WTC11 (cell line): ENCODE measurements around the gene HMGCL. TPM values are rescaled to one million over a fixed set of nuclear protein-coding genes. Genes with fewer than 3 reads are reported as not detected.

ENCODE experiments used
- ATAC-seq: fragments of 200-7000 bp; cut with Tn5 transposase; 2 replicates; pipeline ENCODE4 v1.10.0; 2021; ENCODE audit warnings: mild to moderate bottlenecking, moderate library complexity
- CTCF ChIA-PET: fragments of 300-600 bp; sonication (Branson Sonifier 250); formaldehyde crosslinking; loops from one replicate; lab custom pipeline; 2021; ENCODE audit warnings: antibody characterized with exemption; lab: Charles Lee
- POLR2A ChIA-PET: fragments of 350-600 bp; sonication (Branson Sonifier 250); formaldehyde crosslinking; loops from one replicate; lab custom pipeline; 2021; ENCODE audit warnings: antibody characterized with exemption; lab: Charles Lee
- DNase-seq: peaks from one replicate; pipeline ENCODE4 v3.0.0; 2021; ENCODE audit warnings: low spot score
- H3K27ac Mint-ChIP-seq: 2 replicates; pipeline ENCODE4 v1.8.0; 2021; ENCODE audit warnings: mixed read lengths
- H3K27me3 Mint-ChIP-seq: 2 replicates; pipeline ENCODE4 v1.8.0; 2021; ENCODE audit warnings: low read depth, mild to moderate bottlenecking, moderate library complexity, mixed read lengths
- H3K36me3 Mint-ChIP-seq: 2 replicates; pipeline ENCODE4 v1.8.0; 2021; ENCODE audit warnings: mixed read lengths
- H3K4me1 Mint-ChIP-seq: 2 replicates; pipeline ENCODE4 v1.8.0; 2022; ENCODE audit warnings: mixed read lengths
- H3K4me3 Mint-ChIP-seq: 2 replicates; pipeline ENCODE4 v1.8.0; 2021; ENCODE audit warnings: mild to moderate bottlenecking, moderate library complexity, mixed read lengths
- H3K9me3 Mint-ChIP-seq: 2 replicates; pipeline ENCODE4 v1.8.0; 2021; ENCODE audit warnings: mixed read lengths
- CREB1 ChIP-seq: sonication (generic); formaldehyde crosslinking; IDR thresholded peaks from 2 replicates; pipeline ENCODE4 v1.8.0; 2023; ENCODE audit warnings: mild to moderate bottlenecking, missing genetic modification reagents
- HMGA2 ChIP-seq: fragments of 250-450 bp; sonication (Bioruptor Pico); IDR thresholded peaks from 2 replicates; pipeline ENCODE4 v1.4.0; 2021; ENCODE audit warnings: mild to moderate bottlenecking, moderate library complexity
- IRF2 ChIP-seq: sonication (generic); formaldehyde crosslinking; IDR thresholded peaks from 2 replicates; pipeline ENCODE4 v1.8.0; 2022; ENCODE audit warnings: low read depth, missing genetic modification reagents, borderline replicate concordance
- NR2C2 ChIP-seq: sonication (generic); formaldehyde crosslinking; IDR thresholded peaks from 2 replicates; pipeline ENCODE4 v1.8.0; 2022; ENCODE audit warnings: mild to moderate bottlenecking, missing genetic modification reagents
- ZNF396 ChIP-seq: fragments of 250-450 bp; sonication (Bioruptor Pico); IDR thresholded peaks from 2 replicates; pipeline ENCODE4 v1.8.0; 2021; ENCODE audit warnings: mild to moderate bottlenecking, moderate library complexity, borderline replicate concordance
- total RNA-seq: library from RNA; stranded (reverse); gene quantifications from 3 replicates; pipeline ENCODE4 v1.2.3, GENCODE V29; 2021
- TF ChIP-seq, protein P1 (sequence below): sonication (generic); formaldehyde crosslinking; IDR thresholded peaks from 2 replicates; pipeline ENCODE4 v1.8.0; 2022; ENCODE audit warnings: missing genetic modification reagents
- TF ChIP-seq, protein P2 (sequence below): sonication (generic); formaldehyde crosslinking; IDR thresholded peaks from 2 replicates; pipeline ENCODE4 v1.8.1; 2022; ENCODE audit warnings: missing genetic modification reagents, borderline replicate concordance
- TF ChIP-seq, protein P3 (sequence below): sonication (generic); formaldehyde crosslinking; IDR thresholded peaks from 2 replicates; pipeline ENCODE4 v1.8.1; 2023; ENCODE audit warnings: mild to moderate bottlenecking, missing genetic modification reagents
- TF ChIP-seq, protein P4 (sequence below): fragments of 250-450 bp; sonication (Bioruptor Pico); IDR thresholded peaks from 2 replicates; pipeline ENCODE4 v1.9.0; 2021; ENCODE audit warnings: mild to moderate bottlenecking, borderline replicate concordance
- TF ChIP-seq, protein P5 (sequence below): sonication (generic); formaldehyde crosslinking; IDR thresholded peaks from 2 replicates; pipeline ENCODE4 v1.8.1; 2022; ENCODE audit warnings: low read depth, mild to moderate bottlenecking, moderate library complexity, missing genetic modification reagents, borderline replicate concordance

Gene HMGCL
- total RNA-seq, 1 experiment from 2014 or later, result 22.7 TPM

DNA sequence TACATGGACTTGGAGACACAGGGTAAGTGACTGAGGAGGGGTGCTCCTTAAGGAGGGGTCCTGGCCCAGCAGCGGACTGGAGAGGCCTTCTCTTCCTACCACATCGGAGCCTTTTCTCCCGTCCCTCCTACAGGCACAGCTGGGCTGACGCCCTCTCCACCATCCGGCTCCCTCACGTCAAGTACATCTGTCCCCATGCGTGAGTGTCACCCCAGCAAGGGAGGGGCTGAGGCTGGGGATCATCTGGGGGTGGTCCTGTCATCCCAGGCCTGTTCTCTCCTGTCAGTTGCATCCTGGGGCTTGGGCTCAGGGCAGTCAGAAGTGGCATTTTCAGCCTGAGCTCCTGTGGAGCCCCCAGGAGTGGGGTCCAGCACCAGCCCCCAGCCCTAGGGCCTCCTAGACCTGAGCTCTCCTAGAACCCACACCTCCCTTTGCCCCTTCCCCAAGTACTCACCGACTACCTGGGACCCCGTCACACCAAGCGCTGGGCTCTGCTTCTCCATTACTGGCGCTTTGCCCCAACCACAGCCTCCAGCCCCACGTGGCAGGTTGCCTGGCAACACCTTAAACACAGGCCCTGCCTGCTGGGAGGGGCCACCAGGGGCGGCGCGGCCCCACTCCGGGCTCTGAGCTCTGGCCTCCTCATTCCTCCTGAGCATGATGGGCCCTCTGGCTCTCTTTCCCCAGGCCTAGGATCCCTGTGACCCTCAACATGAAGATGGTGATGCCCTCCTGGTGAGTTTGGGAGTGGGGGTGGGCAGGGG lies 32.0 kb downstream of the HMGCL start (continued):
- TF ChIP-seq, protein P1, sequence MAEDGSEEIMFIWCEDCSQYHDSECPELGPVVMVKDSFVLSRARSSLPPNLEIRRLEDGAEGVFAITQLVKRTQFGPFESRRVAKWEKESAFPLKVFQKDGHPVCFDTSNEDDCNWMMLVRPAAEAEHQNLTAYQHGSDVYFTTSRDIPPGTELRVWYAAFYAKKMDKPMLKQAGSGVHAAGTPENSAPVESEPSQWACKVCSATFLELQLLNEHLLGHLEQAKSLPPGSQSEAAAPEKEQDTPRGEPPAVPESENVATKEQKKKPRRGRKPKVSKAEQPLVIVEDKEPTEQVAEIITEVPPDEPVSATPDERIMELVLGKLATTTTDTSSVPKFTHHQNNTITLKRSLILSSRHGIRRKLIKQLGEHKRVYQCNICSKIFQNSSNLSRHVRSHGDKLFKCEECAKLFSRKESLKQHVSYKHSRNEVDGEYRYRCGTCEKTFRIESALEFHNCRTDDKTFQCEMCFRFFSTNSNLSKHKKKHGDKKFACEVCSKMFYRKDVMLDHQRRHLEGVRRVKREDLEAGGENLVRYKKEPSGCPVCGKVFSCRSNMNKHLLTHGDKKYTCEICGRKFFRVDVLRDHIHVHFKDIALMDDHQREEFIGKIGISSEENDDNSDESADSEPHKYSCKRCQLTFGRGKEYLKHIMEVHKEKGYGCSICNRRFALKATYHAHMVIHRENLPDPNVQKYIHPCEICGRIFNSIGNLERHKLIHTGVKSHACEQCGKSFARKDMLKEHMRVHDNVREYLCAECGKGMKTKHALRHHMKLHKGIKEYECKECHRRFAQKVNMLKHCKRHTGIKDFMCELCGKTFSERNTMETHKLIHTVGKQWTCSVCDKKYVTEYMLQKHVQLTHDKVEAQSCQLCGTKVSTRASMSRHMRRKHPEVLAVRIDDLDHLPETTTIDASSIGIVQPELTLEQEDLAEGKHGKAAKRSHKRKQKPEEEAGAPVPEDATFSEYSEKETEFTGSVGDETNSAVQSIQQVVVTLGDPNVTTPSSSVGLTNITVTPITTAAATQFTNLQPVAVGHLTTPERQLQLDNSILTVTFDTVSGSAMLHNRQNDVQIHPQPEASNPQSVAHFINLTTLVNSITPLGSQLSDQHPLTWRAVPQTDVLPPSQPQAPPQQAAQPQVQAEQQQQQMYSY, result no peak
- TF ChIP-seq IRF2 (CRISPR knock-in tag) (no peak), CREB1 (no peak), HMGA2 (CRISPR knock-in tag) (no peak), ZNF396 (no peak)
- TF ChIP-seq, protein P2, sequence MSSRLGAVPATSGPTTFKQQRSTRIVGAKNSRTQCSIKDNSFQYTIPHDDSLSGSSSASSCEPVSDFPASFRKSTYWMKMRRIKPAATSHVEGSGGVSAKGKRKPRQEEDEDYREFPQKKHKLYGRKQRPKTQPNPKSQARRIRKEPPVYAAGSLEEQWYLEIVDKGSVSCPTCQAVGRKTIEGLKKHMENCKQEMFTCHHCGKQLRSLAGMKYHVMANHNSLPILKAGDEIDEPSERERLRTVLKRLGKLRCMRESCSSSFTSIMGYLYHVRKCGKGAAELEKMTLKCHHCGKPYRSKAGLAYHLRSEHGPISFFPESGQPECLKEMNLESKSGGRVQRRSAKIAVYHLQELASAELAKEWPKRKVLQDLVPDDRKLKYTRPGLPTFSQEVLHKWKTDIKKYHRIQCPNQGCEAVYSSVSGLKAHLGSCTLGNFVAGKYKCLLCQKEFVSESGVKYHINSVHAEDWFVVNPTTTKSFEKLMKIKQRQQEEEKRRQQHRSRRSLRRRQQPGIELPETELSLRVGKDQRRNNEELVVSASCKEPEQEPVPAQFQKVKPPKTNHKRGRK (CRISPR knock-in tag), result no peak
- TF ChIP-seq, protein P3, sequence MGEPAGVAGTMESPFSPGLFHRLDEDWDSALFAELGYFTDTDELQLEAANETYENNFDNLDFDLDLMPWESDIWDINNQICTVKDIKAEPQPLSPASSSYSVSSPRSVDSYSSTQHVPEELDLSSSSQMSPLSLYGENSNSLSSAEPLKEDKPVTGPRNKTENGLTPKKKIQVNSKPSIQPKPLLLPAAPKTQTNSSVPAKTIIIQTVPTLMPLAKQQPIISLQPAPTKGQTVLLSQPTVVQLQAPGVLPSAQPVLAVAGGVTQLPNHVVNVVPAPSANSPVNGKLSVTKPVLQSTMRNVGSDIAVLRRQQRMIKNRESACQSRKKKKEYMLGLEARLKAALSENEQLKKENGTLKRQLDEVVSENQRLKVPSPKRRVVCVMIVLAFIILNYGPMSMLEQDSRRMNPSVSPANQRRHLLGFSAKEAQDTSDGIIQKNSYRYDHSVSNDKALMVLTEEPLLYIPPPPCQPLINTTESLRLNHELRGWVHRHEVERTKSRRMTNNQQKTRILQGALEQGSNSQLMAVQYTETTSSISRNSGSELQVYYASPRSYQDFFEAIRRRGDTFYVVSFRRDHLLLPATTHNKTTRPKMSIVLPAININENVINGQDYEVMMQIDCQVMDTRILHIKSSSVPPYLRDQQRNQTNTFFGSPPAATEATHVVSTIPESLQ (CRISPR knock-in tag), result no peak

DNA sequence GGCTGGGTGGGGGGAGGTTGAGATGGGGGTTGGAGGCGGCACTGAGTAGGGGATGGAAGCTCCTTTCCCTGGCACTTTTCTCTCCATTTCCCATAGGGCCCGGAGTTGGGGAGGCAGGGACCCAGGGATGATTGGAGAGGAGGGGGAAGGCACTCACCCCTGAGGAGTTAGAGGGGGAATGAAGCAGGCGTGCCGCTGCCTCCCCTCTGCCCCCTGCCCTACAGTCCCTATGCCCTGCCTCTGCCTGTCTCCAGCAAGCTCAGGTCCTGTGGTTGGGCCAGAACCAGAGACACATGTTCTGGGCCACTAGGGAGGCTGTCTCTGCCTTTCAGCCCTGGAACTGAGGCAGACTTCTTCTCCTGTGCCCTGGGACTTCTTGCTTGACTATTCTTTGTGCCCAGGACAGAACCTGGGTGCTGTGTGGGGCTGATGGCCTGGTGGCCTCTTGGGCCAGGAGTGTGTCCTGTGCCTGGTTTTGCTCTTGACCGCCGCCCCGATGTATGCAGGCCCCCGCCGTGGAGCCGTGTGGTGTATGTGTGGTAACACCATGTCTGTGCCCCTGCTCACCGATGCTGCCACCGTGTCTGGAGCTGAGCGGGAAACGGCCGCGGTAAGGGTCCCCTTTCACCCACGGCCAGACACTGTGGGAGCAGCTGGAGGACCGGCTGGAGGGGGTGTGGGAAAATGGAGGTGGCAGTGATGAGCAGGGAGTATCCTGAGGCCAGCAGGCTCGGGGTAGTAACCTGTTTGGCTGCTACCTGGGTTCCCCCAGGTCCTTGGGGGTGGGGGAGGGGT lies 32.9 kb downstream of the HMGCL start:
- Mint-ChIP-seq H3K27me3 (no peaks in the 10 kb centered on the region), H3K4me3 (peak overlapping the region; percentile 94), H3K27ac (peak overlapping the region; percentile 32; the same call in 1 of the 2 replicates), H3K36me3 (peaks cover 20% of the 10 kb centered on the region), H3K4me1 (peaks cover 15% of the 10 kb centered on the region), H3K9me3 (no peaks in the 10 kb centered on the region)
- POLR2A ChIA-PET, result interaction anchor here (0.9 to 2.0 kb wide), 3 partner anchors 9 to 101 kb away, joined by 3 to 7 read pairs (median 3); partner anchors contain the start of genes PITHD1 and RPL11
- TF ChIP-seq HMGA2 (CRISPR knock-in tag) (no peak), NR2C2 (CRISPR knock-in tag) (no peak)
- TF ChIP-seq, protein P4, sequence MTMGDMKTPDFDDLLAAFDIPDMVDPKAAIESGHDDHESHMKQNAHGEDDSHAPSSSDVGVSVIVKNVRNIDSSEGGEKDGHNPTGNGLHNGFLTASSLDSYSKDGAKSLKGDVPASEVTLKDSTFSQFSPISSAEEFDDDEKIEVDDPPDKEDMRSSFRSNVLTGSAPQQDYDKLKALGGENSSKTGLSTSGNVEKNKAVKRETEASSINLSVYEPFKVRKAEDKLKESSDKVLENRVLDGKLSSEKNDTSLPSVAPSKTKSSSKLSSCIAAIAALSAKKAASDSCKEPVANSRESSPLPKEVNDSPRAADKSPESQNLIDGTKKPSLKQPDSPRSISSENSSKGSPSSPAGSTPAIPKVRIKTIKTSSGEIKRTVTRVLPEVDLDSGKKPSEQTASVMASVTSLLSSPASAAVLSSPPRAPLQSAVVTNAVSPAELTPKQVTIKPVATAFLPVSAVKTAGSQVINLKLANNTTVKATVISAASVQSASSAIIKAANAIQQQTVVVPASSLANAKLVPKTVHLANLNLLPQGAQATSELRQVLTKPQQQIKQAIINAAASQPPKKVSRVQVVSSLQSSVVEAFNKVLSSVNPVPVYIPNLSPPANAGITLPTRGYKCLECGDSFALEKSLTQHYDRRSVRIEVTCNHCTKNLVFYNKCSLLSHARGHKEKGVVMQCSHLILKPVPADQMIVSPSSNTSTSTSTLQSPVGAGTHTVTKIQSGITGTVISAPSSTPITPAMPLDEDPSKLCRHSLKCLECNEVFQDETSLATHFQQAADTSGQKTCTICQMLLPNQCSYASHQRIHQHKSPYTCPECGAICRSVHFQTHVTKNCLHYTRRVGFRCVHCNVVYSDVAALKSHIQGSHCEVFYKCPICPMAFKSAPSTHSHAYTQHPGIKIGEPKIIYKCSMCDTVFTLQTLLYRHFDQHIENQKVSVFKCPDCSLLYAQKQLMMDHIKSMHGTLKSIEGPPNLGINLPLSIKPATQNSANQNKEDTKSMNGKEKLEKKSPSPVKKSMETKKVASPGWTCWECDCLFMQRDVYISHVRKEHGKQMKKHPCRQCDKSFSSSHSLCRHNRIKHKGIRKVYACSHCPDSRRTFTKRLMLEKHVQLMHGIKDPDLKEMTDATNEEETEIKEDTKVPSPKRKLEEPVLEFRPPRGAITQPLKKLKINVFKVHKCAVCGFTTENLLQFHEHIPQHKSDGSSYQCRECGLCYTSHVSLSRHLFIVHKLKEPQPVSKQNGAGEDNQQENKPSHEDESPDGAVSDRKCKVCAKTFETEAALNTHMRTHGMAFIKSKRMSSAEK (CRISPR knock-in tag), result no peak
- TF ChIP-seq, protein P5, sequence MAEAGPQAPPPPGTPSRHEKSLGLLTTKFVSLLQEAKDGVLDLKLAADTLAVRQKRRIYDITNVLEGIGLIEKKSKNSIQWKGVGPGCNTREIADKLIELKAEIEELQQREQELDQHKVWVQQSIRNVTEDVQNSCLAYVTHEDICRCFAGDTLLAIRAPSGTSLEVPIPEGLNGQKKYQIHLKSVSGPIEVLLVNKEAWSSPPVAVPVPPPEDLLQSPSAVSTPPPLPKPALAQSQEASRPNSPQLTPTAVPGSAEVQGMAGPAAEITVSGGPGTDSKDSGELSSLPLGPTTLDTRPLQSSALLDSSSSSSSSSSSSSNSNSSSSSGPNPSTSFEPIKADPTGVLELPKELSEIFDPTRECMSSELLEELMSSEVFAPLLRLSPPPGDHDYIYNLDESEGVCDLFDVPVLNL, result no peak
- ATAC-seq (no peak), DNase-seq (no peak)
- CTCF ChIA-PET, result interaction anchor here (0.6 to 4.8 kb wide), 12 partner anchors 9 to 333 kb away, joined by 3 to 36 read pairs (median 6); partner anchors contain the start of genes GALE and PITHD1
